Left lung (tissue), 10 donors: ENCODE measurements around the gene ARMC8. TPM values are rescaled to one million over a fixed set of nuclear protein-coding genes. Genes with fewer than 3 reads are reported as not detected.

ENCODE experiments used
- ATAC-seq: fragments of 200-7000 bp; cut with Tn5 transposase; one replicate; pipeline ENCODE4 v1.9.1; 2020; ENCODE audit warnings: moderate library complexity
- DNase-seq, 4 donors: peaks; one replicate each; pipeline ENCODE4 v3.0.0-alpha.2; 2013 to 2020
- H3K27ac ChIP-seq, 2 donors: fragments of 200-600 bp; sonication (generic) in 1 of 2; one replicate each; pipeline versions ENCODE4 v1.5.0 to v1.8.0; 2020 to 2021
- H3K27me3 ChIP-seq, 2 donors: fragments of 200-600 bp; sonication (generic) in 1 of 2; one replicate each; pipeline versions ENCODE4 v1.5.0 to v1.8.0; 2020 to 2021
- H3K36me3 ChIP-seq, 2 donors: fragments of 200-600 bp; sonication (generic) in 1 of 2; one replicate each; pipeline versions ENCODE4 v1.5.0 to v1.8.0; 2020 to 2021
- H3K4me1 ChIP-seq, 2 donors: fragments of 200-600 bp; one replicate each; pipeline ENCODE4 v1.8.0; 2021
- H3K4me3 ChIP-seq, 2 donors: fragments of 200-600 bp; sonication (generic) in 1 of 2; one replicate each; pipeline versions ENCODE4 v1.5.0 to v1.8.0; 2020 to 2021; ENCODE audit warnings: mild to moderate bottlenecking in 1 of 2
- H3K9me3 ChIP-seq, 2 donors: fragments of 200-600 bp; sonication (generic) in 1 of 2; one replicate each; pipeline versions ENCODE4 v1.5.0 to v1.8.0; 2020 to 2021
- CTCF ChIP-seq, 2 donors: fragments of 200-600 bp; sonication (generic) in 1 of 2; IDR thresholded peaks; one replicate each; pipeline versions ENCODE4 v1.5.0 to v1.8.0; 2021; ENCODE audit warnings: antibody characterized with exemption in 2 of 2
- intact Hi-C, 2 donors: fragments of 100-400 bp; cut with DNase I; formaldehyde crosslinking; loops; one replicate each; pipeline versions ENCODE4 v1.11.2 to v1.14.2; 2022
- polyA plus RNA-seq, 6 donors: library from polyadenylated mRNA; unstranded; fragments of 120-200 nt; gene quantifications; one replicate each; pipeline ENCODE4 v1.2.1, GENCODE V29; 2013; ENCODE audit not compliant: insufficient read length in 6 of 6
- total RNA-seq, 2 donors: library from RNA; stranded (reverse); fragmentation: NEBNext Ultra II Directional; extraction: Animal tissue kit (Norgen Biotek cat#: 25700); gene quantifications; one replicate each; pipeline ENCODE4 v1.2.1, GENCODE V29; 2021
- donor health status: DM: no; HTN: yes; CAD: no.
- donor health status: DM: no; HTN: no; CAD: no.

ARMC8 gene
- total and polyA plus RNA-seq, 8 donors, result 37.1 to 56.4 (median 50.6) TPM

GRCh38 chr3:138263104-138263503, 76.0 kb downstream of the ARMC8 start:
- Histone ChIP-seq H3K9me3 (no peaks in the 10 kb centered on the region), H3K4me3 (no peak overlapping the region), H3K27me3 (no peaks in the 10 kb centered on the region), H3K27ac (no peak overlapping the region), H3K36me3 (peaks cover 0 to 66% of the 10 kb centered on the region in 2 donors), H3K4me1 (no peaks in the 10 kb centered on the region)
- intact Hi-C loops, result no loop called here
- no peak for TF ChIP-seq CTCF (IDR thresholded peaks at IDR 0.05)
- DNase-seq, result no peak
- ATAC-seq, result no peak

GRCh38 chr3:138265745-138266144, 78.6 kb downstream of the ARMC8 start:
- Histone ChIP-seq H3K27ac (no peak overlapping the region), H3K27me3 (no peaks in the 10 kb centered on the region), H3K4me1 (no peaks in the 10 kb centered on the region), H3K4me3 (no peak overlapping the region), H3K9me3 (no peaks in the 10 kb centered on the region), H3K36me3 (peaks cover 0 to 59% of the 10 kb centered on the region in 2 donors)
- ATAC-seq (no peak), DNase-seq (no peak)
- TF ChIP-seq CTCF (IDR thresholded peaks at IDR 0.05), result no peak
- intact Hi-C loops, result no loop called here

- H3K4me3 ChIP-seq, result no peak overlapping the region
- peaks cover 0 to 72% of the 10 kb centered on the region in 2 donors for H3K36me3 ChIP-seq
- H3K9me3 ChIP-seq, result no peaks in the 10 kb centered on the region
- ATAC-seq (no peak), DNase-seq (no peak)
- intact Hi-C loops, result no loop called here
- no peaks in the 10 kb centered on the region for H3K27me3 ChIP-seq
- no peaks in the 10 kb centered on the region for H3K4me1 ChIP-seq
- H3K27ac ChIP-seq, result no peak overlapping the region
- no peak for TF ChIP-seq CTCF (IDR thresholded peaks at IDR 0.05)
These were observed 80.0 kb downstream of the ARMC8 start for GRCh38 chr3:138267083-138267482.

GRCh38 chr3:138270245-138270644, 83.1 kb downstream of the ARMC8 start:
- no peak for TF ChIP-seq CTCF (IDR thresholded peaks at IDR 0.05)
- no peaks in the 10 kb centered on the region for H3K4me1 ChIP-seq
- H3K27me3 ChIP-seq, result no peaks in the 10 kb centered on the region
- H3K4me3 ChIP-seq, result no peak overlapping the region
- DNase-seq, result no peak
- intact Hi-C loops, result no loop called here
- no peak for ATAC-seq
- H3K36me3 ChIP-seq, result peaks cover 0 to 82% of the 10 kb centered on the region in 2 donors
- H3K9me3 ChIP-seq, result no peaks in the 10 kb centered on the region
- H3K27ac ChIP-seq, result no peak overlapping the region

GRCh38 chr3:138271189-138271794, 84.2 kb downstream of the ARMC8 start:
- no peak for DNase-seq
- H3K4me1 ChIP-seq, result no peaks in the 10 kb centered on the region
- ATAC-seq, result no peak
- TF ChIP-seq CTCF (IDR thresholded peaks at IDR 0.05), result no peak
- H3K36me3 ChIP-seq, result peaks cover 0 to 82% of the 10 kb centered on the region in 2 donors
- H3K4me3 ChIP-seq, result no peak overlapping the region
- no peak overlapping the region for H3K27ac ChIP-seq
- H3K27me3 ChIP-seq, result no peaks in the 10 kb centered on the region
- intact Hi-C loops, result no loop called here
- no peaks in the 10 kb centered on the region for H3K9me3 ChIP-seq
